Limb (tissue), 2 donors: ENCODE measurements around the gene CIB2.

Experiments used
- DNase-seq, 2 donors: peaks; one replicate each; pipeline ENCODE4 v3.0.0-alpha.2; 2016; ENCODE audit errors: extremely low spot score in 2 of 2

The CIB2 gene

GRCh38 chr15:78067328-78068228 lies 63.7 kb downstream of the CIB2 start:
- no peak for DNase-seq

GRCh38 chr15:78065973-78066946 lies 65.0 kb downstream of the CIB2 start:
- no peak for DNase-seq

GRCh38 chr15:78065284-78065872 lies 65.9 kb downstream of the CIB2 start:
- no peak for DNase-seq

GRCh38 chr15:78064544-78064943 lies 66.7 kb downstream of the CIB2 start:
- DNase-seq = no peak

GRCh38 chr15:78063970-78064385 lies 67.3 kb downstream of the CIB2 start:
- no peak for DNase-seq

GRCh38 chr15:78063217-78063616 lies 68.0 kb downstream of the CIB2 start:
- DNase-seq = no peak

- no peak for DNase-seq
Observed at GRCh38 chr15:78061963-78062427, 69.2 kb downstream of the CIB2 start.

- no peak for DNase-seq
Observed at GRCh38 chr15:78060232-78060631, 71.0 kb downstream of the CIB2 start.

- no peak for DNase-seq
Observed at GRCh38 chr15:78059110-78059839, 72.0 kb downstream of the CIB2 start.

GRCh38 chr15:78058401-78058935 lies 72.8 kb downstream of the CIB2 start:
- DNase-seq = no peak

- no peak for DNase-seq
Observed at GRCh38 chr15:78057803-78058202, 73.4 kb downstream of the CIB2 start.

GRCh38 chr15:78056714-78057269 lies 74.5 kb downstream of the CIB2 start:
- DNase-seq = no peak

GRCh38 chr15:78055919-78056713 lies 75.1 kb downstream of the CIB2 start:
- no peak for DNase-seq

GRCh38 chr15:78054966-78055365 lies 76.3 kb downstream of the CIB2 start:
- no peak for DNase-seq
